ENCODE measurements around the gene DPEP2.
"Not testable (repeated sequence)": the region's sequence is repeated elsewhere in the genome, so short reads cannot be mapped to it uniquely, and the experiment has no call there.

The DPEP2 gene

GRCh38 chr16:67950335-67950843 lies 48.9 kb downstream of the DPEP2 start:
- no peak for DNase-seq

GRCh38 chr16:67949645-67950044 lies 49.6 kb downstream of the DPEP2 start:
- DNase-seq: no peak

DNA sequence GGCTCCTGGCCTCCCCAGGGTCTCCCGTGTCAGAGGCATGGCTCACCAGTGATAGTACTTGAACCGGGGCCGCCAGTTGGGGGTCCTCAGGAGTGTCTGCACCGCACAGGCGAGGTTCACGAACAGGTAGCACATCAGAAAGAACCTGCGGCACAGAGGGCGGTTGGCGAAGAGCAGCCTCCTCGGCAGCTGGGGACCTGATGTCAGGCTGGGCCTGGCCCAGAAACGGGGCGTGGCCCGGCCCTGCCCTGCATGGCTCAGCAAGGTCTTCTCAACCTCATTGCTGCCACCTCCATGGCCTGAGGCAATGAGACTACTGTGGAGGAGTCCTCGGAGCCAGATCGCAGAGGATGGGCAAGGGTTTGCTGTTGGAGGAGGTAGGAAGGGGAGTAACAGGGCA lies 51.3 kb downstream of the DPEP2 start:
- DNase-seq: no peak

GRCh38 chr16:67946966-67947558 lies 52.2 kb downstream of the DPEP2 start:
- DNase-seq: no peak

- DNase-seq: no peak
Measured at GRCh38 chr16:67946128-67946569, 53.1 kb downstream of the DPEP2 start.

DNA sequence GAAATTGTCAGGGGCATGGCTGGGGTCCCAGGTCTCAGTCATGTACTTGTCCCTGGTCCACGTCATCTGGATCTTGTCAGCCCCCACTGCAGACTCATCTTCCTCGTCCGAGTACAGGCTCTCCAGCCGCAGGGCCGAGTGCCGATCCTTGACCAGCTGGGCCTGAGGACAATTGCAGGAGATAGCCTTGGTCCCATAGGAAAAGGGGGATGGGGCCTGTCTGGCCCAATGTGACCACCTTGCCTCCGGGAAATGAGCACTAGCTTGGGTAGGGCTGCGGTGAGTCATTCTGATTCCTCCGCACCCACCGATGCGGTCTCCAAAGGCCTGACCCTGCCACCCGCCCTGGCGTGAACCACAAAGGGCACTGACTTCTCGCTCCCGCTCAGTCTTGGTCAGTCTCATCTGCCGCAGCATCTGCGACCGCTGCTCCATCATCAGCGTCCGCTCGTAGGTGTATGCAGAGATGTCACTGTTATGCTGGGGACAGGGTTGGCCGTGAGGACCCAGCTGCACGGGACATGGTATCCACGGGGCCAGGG lies 53.8 kb downstream of the DPEP2 start:
- no peak for DNase-seq

GRCh38 chr16:67944690-67945391 lies 54.4 kb downstream of the DPEP2 start:
- DNase-seq: no peak

DNA sequence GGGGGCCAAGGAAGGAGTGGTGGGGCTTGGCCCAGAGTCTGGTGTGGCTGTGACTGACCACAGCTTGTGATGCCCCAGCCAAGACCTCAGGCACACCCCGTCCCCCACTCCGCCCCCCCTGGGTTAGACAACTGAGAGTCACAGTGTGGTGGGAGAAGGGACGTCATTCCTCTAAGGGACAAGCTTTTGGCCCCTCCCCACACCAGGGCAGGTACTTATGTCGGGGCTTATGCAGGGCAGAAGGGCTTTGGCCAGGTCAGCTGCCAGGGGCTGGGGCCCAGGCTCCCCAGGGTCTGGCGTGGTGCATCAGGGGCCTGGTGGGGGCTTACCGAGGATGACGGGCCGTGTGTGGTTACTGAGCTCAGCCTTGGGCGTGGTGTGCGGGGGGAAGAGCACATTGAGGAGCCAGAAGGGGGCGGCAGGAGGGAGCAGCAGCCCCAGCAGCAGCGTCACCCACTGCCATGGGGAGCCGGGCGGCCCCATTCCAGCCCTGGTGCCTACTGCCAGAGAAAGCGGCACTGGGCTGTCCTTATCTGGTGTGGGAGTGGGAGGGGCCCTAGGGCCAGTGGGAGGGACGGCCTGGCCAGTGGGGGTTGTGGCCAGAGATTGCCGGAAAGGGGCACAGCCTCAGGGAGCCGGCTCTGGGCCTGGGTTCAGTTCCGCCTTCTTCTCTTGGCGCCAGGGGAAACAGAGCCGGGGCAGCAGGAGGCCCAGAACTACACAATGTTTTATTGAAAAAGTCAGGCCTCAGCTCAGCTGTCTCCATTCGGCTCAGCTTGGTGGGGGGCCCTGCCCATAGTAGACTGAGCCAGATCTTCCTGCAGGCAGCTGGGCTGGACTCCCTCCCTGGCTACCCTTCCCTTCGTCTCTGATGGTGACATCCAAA lies 55.4 kb downstream of the DPEP2 start, which contains the start of gene LCAT:
Gene LCAT (minus strand): TSS at position 502 of the 886 bp plus-strand sequence. CDS start 19 bp downstream, at position 483.
- no peak for DNase-seq

DNA sequence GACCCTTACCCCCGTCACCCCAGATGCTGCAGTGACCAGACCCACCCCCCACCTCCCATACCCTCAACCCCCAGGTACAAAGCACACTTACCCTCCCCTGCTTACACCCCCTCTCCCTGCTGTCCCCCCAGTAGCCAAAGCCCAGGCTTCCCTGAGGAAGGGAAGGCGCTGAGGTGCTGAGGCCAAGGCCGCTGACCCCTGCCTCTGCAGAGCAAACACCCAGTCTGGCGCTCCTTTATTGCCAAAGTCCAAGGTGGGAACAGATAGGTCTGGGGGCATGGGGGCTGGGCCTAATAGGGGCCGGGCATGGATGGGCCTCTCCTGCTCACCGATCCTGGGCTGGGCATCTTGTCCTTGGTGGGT lies 56.0 kb downstream of the DPEP2 start:
- no peak for DNase-seq

GRCh38 chr16:67942510-67943255 lies 56.6 kb downstream of the DPEP2 start:
- no peak for DNase-seq

DNA sequence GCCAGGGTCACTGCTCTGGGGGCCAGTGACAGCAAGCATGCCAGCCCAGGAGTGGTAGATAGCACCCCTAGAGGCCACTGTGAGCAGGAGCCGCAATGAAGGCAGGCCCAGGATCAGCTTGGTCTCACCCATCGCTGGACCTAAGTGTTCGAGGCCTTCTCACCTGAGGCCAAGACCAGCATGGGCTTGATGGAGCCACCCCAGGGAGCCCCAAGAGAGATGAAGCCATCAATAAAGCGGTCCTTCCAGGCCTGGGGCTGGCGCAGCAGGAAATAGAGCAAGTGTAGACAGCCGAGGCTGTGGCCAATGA lies 57.1 kb downstream of the DPEP2 start:
- DNase-seq: peak; percentile 20 to 45

DNA sequence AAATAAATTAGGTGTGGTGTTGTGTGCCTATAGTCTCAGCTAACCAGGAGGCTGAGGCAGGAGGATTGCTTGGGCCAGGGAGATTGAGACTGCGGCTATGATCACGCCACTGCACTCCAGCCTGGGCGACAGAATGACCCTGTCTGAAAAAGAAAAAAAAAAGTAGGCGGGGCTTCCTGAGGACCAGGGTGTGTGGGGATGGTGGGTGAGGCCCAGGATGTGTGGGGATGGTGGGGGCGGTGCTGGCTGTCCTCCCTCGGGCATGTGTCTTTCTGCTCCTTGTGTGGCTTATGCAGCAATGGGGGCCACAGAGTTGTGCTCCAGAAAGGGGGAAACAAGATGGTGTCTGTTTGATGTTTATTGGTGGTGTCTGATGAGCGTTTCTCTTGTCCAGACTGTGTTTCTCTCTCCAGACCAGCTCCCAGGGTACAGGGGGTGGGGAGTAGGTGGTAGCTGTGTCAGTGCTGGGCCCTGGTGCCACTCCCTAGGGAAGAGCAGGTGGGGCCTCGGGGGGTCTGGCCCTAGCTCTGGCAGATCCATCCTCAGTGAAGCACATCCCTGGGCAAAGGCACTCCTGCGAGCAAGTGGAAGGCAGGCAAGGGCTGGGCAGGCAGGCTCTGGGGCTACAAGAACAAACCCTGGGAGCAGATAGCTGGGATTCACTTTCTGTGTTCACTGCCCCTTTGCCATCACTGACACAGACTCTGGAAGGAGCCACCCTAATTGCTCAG lies 57.6 kb downstream of the DPEP2 start:
- no peak for DNase-seq

- DNase-seq: no peak
Measured at GRCh38 chr16:67940446-67941089, 58.7 kb downstream of the DPEP2 start.

GRCh38 chr16:67939507-67940445 lies 59.5 kb downstream of the DPEP2 start:
- peak; percentile 19 to 44 for DNase-seq

- not testable (repeated sequence) for DNase-seq
Measured at GRCh38 chr16:67937713-67938112, 61.6 kb downstream of the DPEP2 start.

Measured in CD4-positive, alpha-beta T cell treated with Interferon alpha-2 for 1 hour (primary cell).